Activated CD4-positive, alpha-beta T cell treated with anti-CD3 and anti-CD28 coated beads for 36 hours (primary cell): ENCODE data around the gene DDR1. TPM values are rescaled to one million over a fixed set of nuclear protein-coding genes. Genes with fewer than 3 reads are reported as not detected.

ENCODE experiments used
- ATAC-seq: fragments of 200-7000 bp; cut with Tn5 transposase; one replicate; pipeline ENCODE4 v1.10.0; 2021; ENCODE audit warnings: mild to moderate bottlenecking, moderate library complexity
- CTCF ChIA-PET: fragments of 350-600 bp; sonication (Branson Sonifier 250); formaldehyde crosslinking; loops from one replicate; lab custom pipeline; 2021; ENCODE audit warnings: antibody characterized with exemption; lab: Charles Lee
- POLR2A ChIA-PET: fragments of 350-600 bp; sonication (Branson Sonifier 250); formaldehyde crosslinking; loops from one replicate; lab custom pipeline; 2021; ENCODE audit warnings: antibody characterized with exemption, inconsistent platforms; lab: Charles Lee
- DNase-seq: peaks from one replicate; pipeline ENCODE4 v3.0.0-alpha.2; 2020
- H3K27ac Mint-ChIP-seq: one replicate; pipeline ENCODE4 v1.8.0; 2021; ENCODE audit warnings: mixed read lengths
- H3K27me3 Mint-ChIP-seq: one replicate; pipeline ENCODE4 v1.8.0; 2021; ENCODE audit warnings: mixed read lengths
- H3K36me3 Mint-ChIP-seq: one replicate; pipeline ENCODE4 v1.8.0; 2021; ENCODE audit warnings: low read depth, mixed read lengths
- H3K4me1 Mint-ChIP-seq: one replicate; pipeline ENCODE4 v1.8.0; 2021; ENCODE audit warnings: mixed read lengths
- H3K4me3 Mint-ChIP-seq: one replicate; pipeline ENCODE4 v1.8.0; 2021; ENCODE audit warnings: mild to moderate bottlenecking, moderate library complexity, mixed read lengths
- H3K9me3 Mint-ChIP-seq: one replicate; pipeline ENCODE4 v1.8.0; 2021; ENCODE audit warnings: low read depth, mixed read lengths
- intact Hi-C, 2 experiments: fragments of 100-400 bp; cut with DNase I in 1 of 2; cut with micrococcal nuclease in 1 of 2; formaldehyde crosslinking; loops; one replicate each; pipeline versions ENCODE4 v1.14.2 to v1.15.1; 2022 to 2024; cut with DNase I, micrococcal nuclease
- total RNA-seq, 2 experiments: library from RNA; stranded (reverse); gene quantifications; one replicate each; pipeline ENCODE4 v1.2.3, GENCODE V29; 2021

The DDR1 gene
- total RNA-seq, 2 experiments from 2014 or later, result 9.5 to 12.6 TPM

GRCh38 chr6:30882759-30883684 is 1.3 kb upstream of the DDR1 start:
- CTCF ChIA-PET, result interaction anchor here (0.6 to 2.3 kb wide), 11 partner anchors 9 to 611 kb away, joined by 3 to 10 read pairs (median 3); no protein-coding TSS in a partner anchor
- Mint-ChIP-seq H3K4me3 (peak overlapping the region; percentile 67), H3K27me3 (no peaks in the 10 kb centered on the region), H3K9me3 (no peaks in the 10 kb centered on the region), H3K27ac (peak overlapping the region; percentile 65), H3K4me1 (peaks cover 32% of the 10 kb centered on the region), H3K36me3 (no peaks in the 10 kb centered on the region)
- POLR2A ChIA-PET, result no interaction called here
- intact Hi-C loops, result no loop called here
- peak; percentile 45 for DNase-seq
- no peak for ATAC-seq

DNA sequence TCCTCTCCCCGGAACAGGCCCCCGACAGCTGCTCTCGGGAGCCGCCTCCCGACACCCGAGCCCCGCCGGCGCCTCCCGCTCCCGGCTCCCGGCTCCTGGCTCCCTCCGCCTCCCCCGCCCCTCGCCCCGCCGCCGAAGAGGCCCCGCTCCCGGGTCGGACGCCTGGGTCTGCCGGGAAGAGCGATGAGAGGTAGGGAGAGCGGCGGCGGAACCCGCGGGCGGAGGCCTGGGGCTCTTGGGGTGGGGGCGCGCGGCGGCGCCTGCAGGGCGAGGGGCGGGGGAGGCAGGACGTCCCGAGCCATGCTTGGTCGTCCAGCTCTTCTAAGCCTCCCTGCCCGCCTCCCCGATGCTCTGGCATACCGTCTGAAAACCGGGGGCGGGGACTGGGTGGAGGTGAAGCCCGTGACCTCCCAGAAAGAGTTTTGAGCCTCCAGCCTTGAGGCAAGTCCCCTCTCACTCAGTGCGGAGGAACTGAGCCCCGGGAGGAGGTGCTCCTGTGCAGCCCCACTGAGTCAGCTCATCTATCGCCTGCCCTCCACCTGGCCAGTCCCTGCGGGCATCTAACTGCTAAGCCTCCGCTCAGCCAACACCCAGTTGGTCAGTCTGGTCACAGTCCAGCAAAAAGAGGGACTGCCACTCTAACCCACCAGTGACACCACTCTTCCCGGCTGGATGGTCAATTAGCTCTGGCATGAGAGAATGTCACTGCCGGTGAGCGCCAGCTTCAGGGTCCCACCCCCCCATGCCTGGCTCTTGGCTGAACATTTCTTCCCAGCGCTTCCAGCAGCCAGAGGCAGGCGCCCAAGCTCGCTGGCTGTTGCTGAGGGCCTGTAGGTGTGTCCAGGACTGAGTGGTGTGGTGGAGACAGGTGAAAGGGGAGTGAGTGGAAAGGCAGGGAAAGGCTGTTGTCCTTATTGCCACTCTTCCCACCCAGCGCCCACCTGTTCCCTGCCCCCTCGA is 482 bp downstream of the DDR1 start:
- no peaks in the 10 kb centered on the region for H3K27me3 Mint-ChIP-seq
- peak overlapping the region; percentile 73 for H3K27ac Mint-ChIP-seq
- H3K9me3 Mint-ChIP-seq, result no peaks in the 10 kb centered on the region
- DNase-seq (peak; percentile 68), ATAC-seq (peak; percentile 61)
- H3K4me1 Mint-ChIP-seq, result peaks cover 30% of the 10 kb centered on the region
- ChIA-PET CTCF (interaction anchor here (0.6 to 1.1 kb wide), 4 partner anchors 48 to 273 kb away, joined by 3 to 8 read pairs (median 4); partner anchors contain the start of gene CCHCR1), POLR2A (interaction anchor here (0.6 to 1.1 kb wide), 3 partner anchors 96 to 205 kb away, joined by 3 read pairs; no protein-coding TSS in a partner anchor)
- H3K4me3 Mint-ChIP-seq, result peak overlapping the region; percentile 71
- intact Hi-C loops, result loop anchor here in 1 of 2 experiments (2.0 kb wide), 1 partner anchor 56 kb away; no protein-coding TSS in a partner anchor
- no peaks in the 10 kb centered on the region for H3K36me3 Mint-ChIP-seq

- Mint-ChIP-seq H3K27me3 (no peaks in the 10 kb centered on the region), H3K9me3 (no peaks in the 10 kb centered on the region), H3K4me3 (peak overlapping the region; percentile 71), H3K27ac (peak overlapping the region; percentile 73), H3K36me3 (no peaks in the 10 kb centered on the region), H3K4me1 (peaks cover 30% of the 10 kb centered on the region)
- intact Hi-C loops, result loop anchor here in 1 of 2 experiments (2.0 kb wide), 1 partner anchor 57 kb away; no protein-coding TSS in a partner anchor
- ATAC-seq, result peak; percentile 8
- CTCF ChIA-PET, result interaction anchor here (0.6 kb wide), 1 partner anchor 272 kb away, joined by 3 read pairs; the partner anchor contains the start of gene CCHCR1
- POLR2A ChIA-PET, result interaction anchor here (1.0 to 1.1 kb wide), 2 partner anchors 96 to 205 kb away, joined by 3 read pairs; no protein-coding TSS in a partner anchor
- peak; percentile 26 for DNase-seq
Measured at GRCh38 chr6:30885481-30885998, 1.2 kb downstream of the DDR1 start.

GRCh38 chr6:30885999-30886896 is 1.9 kb downstream of the DDR1 start:
- POLR2A ChIA-PET, result interaction anchor here (1.0 kb wide), 1 partner anchor 206 kb away, joined by 3 read pairs; no protein-coding TSS in a partner anchor
- H3K9me3 Mint-ChIP-seq, result no peaks in the 10 kb centered on the region
- no peaks in the 10 kb centered on the region for H3K36me3 Mint-ChIP-seq
- H3K27me3 Mint-ChIP-seq, result no peaks in the 10 kb centered on the region
- intact Hi-C loops, result loop anchor here in 1 of 2 experiments (2.0 kb wide), 1 partner anchor 57 kb away; no protein-coding TSS in a partner anchor
- peak; percentile 60 for ATAC-seq
- DNase-seq, result peak; percentile 67
- H3K27ac Mint-ChIP-seq, result peak overlapping the region; percentile 73
- CTCF ChIA-PET, result no interaction called here
- peak overlapping the region; percentile 71 for H3K4me3 Mint-ChIP-seq
- H3K4me1 Mint-ChIP-seq, result peaks cover 30% of the 10 kb centered on the region

DNA sequence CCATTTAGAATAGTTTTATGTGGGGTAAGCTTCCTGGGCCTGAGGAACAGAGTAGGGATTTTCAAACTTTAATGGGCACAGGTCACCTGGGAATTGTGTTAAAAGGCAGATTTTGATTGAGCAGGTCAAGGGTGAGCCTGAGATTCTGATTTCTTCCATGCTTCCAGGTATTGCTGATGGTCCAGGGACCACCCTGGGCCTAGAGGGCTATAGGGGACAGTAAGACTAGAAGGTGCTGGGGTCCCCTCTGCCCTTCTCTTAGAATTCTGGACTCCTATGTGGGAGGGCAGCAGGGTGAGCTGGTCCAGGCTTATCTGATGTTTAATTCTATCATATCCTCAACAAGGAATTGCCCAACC is 2.6 kb downstream of the DDR1 start:
- intact Hi-C loops, result no loop called here
- CTCF ChIA-PET, result no interaction called here
- H3K27ac Mint-ChIP-seq, result no peak overlapping the region

GRCh38 chr6:30887901-30888815 is 3.8 kb downstream of the DDR1 start:
- Mint-ChIP-seq H3K36me3 (no peaks in the 10 kb centered on the region), H3K4me1 (peaks cover 26% of the 10 kb centered on the region), H3K4me3 (no peak overlapping the region), H3K9me3 (no peaks in the 10 kb centered on the region), H3K27ac (no peak overlapping the region), H3K27me3 (no peaks in the 10 kb centered on the region)
- intact Hi-C loops, result no loop called here
- CTCF ChIA-PET, result interaction anchor here (0.7 to 1.3 kb wide), 4 partner anchors 11 to 199 kb away, joined by 3 to 5 read pairs (median 4); no protein-coding TSS in a partner anchor
- ATAC-seq (no peak), DNase-seq (no peak)
- POLR2A ChIA-PET, result no interaction called here

More for the DNA sequence above, 2.6 kb downstream of the DDR1 start:
- H3K27me3 Mint-ChIP-seq, result no peaks in the 10 kb centered on the region
- H3K4me1 Mint-ChIP-seq, result peaks cover 30% of the 10 kb centered on the region
- H3K4me3 Mint-ChIP-seq, result no peak overlapping the region
- no peak for ATAC-seq
- H3K36me3 Mint-ChIP-seq, result no peaks in the 10 kb centered on the region
- POLR2A ChIA-PET, result no interaction called here
- DNase-seq, result no peak
- no peaks in the 10 kb centered on the region for H3K9me3 Mint-ChIP-seq

DNA sequence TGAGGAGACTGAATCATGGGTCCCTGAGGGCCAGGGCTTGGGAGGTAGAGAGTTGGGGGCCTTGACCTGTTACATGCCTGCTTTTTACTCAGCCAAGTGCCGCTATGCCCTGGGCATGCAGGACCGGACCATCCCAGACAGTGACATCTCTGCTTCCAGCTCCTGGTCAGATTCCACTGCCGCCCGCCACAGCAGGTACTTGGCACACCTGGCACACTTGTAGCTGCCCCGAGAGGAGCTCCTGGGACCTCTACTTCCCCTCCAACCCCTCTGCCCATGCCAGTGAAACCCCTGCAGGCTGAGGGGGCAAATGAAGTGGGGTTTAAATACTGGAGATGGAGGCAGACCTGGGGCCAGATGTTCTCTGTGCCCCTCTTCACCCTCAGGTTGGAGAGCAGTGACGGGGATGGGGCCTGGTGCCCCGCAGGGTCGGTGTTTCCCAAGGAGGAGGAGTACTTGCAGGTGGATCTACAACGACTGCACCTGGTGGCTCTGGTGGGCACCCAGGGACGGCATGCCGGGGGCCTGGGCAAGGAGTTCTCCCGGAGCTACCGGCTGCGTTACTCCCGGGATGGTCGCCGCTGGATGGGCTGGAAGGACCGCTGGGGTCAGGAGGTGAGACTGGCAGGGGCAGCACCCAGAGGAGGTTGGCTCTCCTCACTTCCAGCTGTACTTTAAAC is 4.6 kb downstream of the DDR1 start:
- CTCF ChIA-PET, result interaction anchor here (0.6 to 1.3 kb wide), 8 partner anchors 17 to 492 kb away, joined by 3 to 5 read pairs (median 4); no protein-coding TSS in a partner anchor
- ATAC-seq (no peak), DNase-seq (no peak)
- Mint-ChIP-seq H3K4me1 (peaks cover 20% of the 10 kb centered on the region), H3K27me3 (no peaks in the 10 kb centered on the region), H3K4me3 (no peak overlapping the region), H3K9me3 (no peaks in the 10 kb centered on the region), H3K36me3 (no peaks in the 10 kb centered on the region), H3K27ac (no peak overlapping the region)
- intact Hi-C loops, result no loop called here
- POLR2A ChIA-PET, result interaction anchor here (0.6 kb wide), 1 partner anchor 123 kb away, joined by 5 read pairs; no protein-coding TSS in a partner anchor

- Mint-ChIP-seq H3K9me3 (no peaks in the 10 kb centered on the region), H3K4me1 (peaks cover 20% of the 10 kb centered on the region), H3K27ac (no peak overlapping the region), H3K36me3 (no peaks in the 10 kb centered on the region), H3K4me3 (no peak overlapping the region), H3K27me3 (no peaks in the 10 kb centered on the region)
- CTCF ChIA-PET, result interaction anchor here (0.6 to 1.2 kb wide), 8 partner anchors 17 to 491 kb away, joined by 3 to 5 read pairs (median 4); no protein-coding TSS in a partner anchor
- POLR2A ChIA-PET, result interaction anchor here (0.6 kb wide), 1 partner anchor 123 kb away, joined by 5 read pairs; no protein-coding TSS in a partner anchor
- ATAC-seq (no peak), DNase-seq (no peak)
- intact Hi-C loops, result no loop called here
Measured at GRCh38 chr6:30889496-30889885, 5.2 kb downstream of the DDR1 start.
